GM23338 (cell line): ENCODE measurements around the gene MTAP. TPM values are rescaled to one million over a fixed set of nuclear protein-coding genes. Genes with fewer than 3 reads are reported as not detected.

Experiments used
- ATAC-seq: fragments of 200-7000 bp; cut with Tn5 transposase; 3 replicates; pipeline ENCODE4 v1.9.1; 2020
- DNase-seq: peaks from one replicate; pipeline ENCODE4 v3.0.0-alpha.2; 2015; ENCODE audit warnings: low spot score
- H2AFZ ChIP-seq: fragments of 200-600 bp; sonication (generic); 2 replicates; pipeline ENCODE4 v1.8.0; 2016; ENCODE audit warnings: antibody characterized with exemption, mild to moderate bottlenecking, moderate library complexity
- H3F3A ChIP-seq: fragments of 200-600 bp; sonication (generic); replicated peaks from 2 replicates; pipeline ENCODE4 v1.8.0; 2017; ENCODE audit warnings: antibody characterized with exemption, mixed run types, low read depth
- H3K27ac ChIP-seq: fragments of 200-600 bp; sonication (generic); 2 replicates; pipeline ENCODE4 v1.6.1; 2016; ENCODE audit warnings: low read depth
- H3K27me3 ChIP-seq: fragments of 200-600 bp; sonication (generic); 2 replicates; pipeline ENCODE4 v1.8.0; 2016; ENCODE audit warnings: mild to moderate bottlenecking, mixed run types, moderate library complexity; ENCODE audit not compliant: insufficient read depth
- H3K36me3 ChIP-seq: fragments of 200-600 bp; sonication (generic); 2 replicates; pipeline ENCODE4 v1.8.0; 2016; ENCODE audit warnings: mild to moderate bottlenecking; ENCODE audit not compliant: insufficient read depth
- H3K4me1 ChIP-seq: fragments of 200-600 bp; sonication (generic); 2 replicates; pipeline ENCODE4 v1.8.0; 2016; ENCODE audit warnings: mild to moderate bottlenecking, moderate library complexity; ENCODE audit not compliant: insufficient read depth
- H3K4me2 ChIP-seq: fragments of 200-600 bp; sonication (generic); 2 replicates; pipeline ENCODE4 v1.7.1; 2017; ENCODE audit warnings: mixed run types
- H3K4me3 ChIP-seq: fragments of 200-600 bp; sonication (generic); 2 replicates; pipeline ENCODE4 v1.6.1; 2016; ENCODE audit warnings: mixed run types
- H3K79me2 ChIP-seq: fragments of 200-600 bp; sonication (generic); replicated peaks from 2 replicates; pipeline ENCODE4 v1.8.0; 2017; ENCODE audit warnings: mild to moderate bottlenecking; ENCODE audit not compliant: insufficient read depth
- H3K9me2 ChIP-seq: fragments of 200-600 bp; sonication (generic); 2 replicates; pipeline ENCODE4 v1.8.0; 2017; ENCODE audit not compliant: insufficient read depth
- H4K20me1 ChIP-seq: fragments of 200-600 bp; sonication (generic); replicated peaks from 2 replicates; pipeline ENCODE4 v1.8.0; 2017; ENCODE audit warnings: mild to moderate bottlenecking; ENCODE audit not compliant: insufficient read depth
- H3K27ac Mint-ChIP-seq: 2 replicates; pipeline ENCODE4 v1.8.0; 2020; ENCODE audit warnings: inconsistent platforms, mild to moderate bottlenecking, moderate library complexity, mixed read lengths
- H3K27me3 Mint-ChIP-seq: 3 replicates; pipeline ENCODE4 v1.8.0; 2022; ENCODE audit warnings: low read depth, mild to moderate bottlenecking, moderate library complexity, mixed read lengths, inconsistent platforms; ENCODE audit not compliant: insufficient read depth, poor library complexity
- H3K36me3 Mint-ChIP-seq: 3 replicates; pipeline ENCODE4 v1.8.0; 2021; ENCODE audit warnings: low read depth, mild to moderate bottlenecking, inconsistent platforms, moderate library complexity, mixed read lengths
- H3K4me1 Mint-ChIP-seq: 3 replicates; pipeline ENCODE4 v1.8.0; 2020; ENCODE audit warnings: mild to moderate bottlenecking, inconsistent platforms, mixed read lengths
- H3K4me3 Mint-ChIP-seq: 3 replicates; pipeline ENCODE4 v1.8.0; 2021; ENCODE audit warnings: moderate library complexity, mild to moderate bottlenecking, inconsistent platforms, mixed read lengths
- H3K9me3 Mint-ChIP-seq: 3 replicates; pipeline ENCODE4 v1.8.0; 2020; ENCODE audit warnings: moderate library complexity, mild to moderate bottlenecking, inconsistent platforms, mixed read lengths
- CREB1 ChIP-seq: fragments of 250-450 bp; sonication (Bioruptor Pico); IDR thresholded peaks from 2 replicates; pipeline ENCODE4 v1.5.0; 2020; ENCODE audit warnings: low read depth, mild to moderate bottlenecking, moderate library complexity
- ETS1 ChIP-seq: IDR thresholded peaks from 2 replicates; pipeline ENCODE4 v1.6.1; 2016; ENCODE audit warnings: antibody characterized with exemption
- EZH2 ChIP-seq: fragments of 200-600 bp; sonication (generic); IDR thresholded peaks from one replicate; pipeline ENCODE4 v1.8.0; 2017; ENCODE audit warnings: antibody characterized with exemption, mild to moderate bottlenecking, low read depth; ENCODE audit not compliant: unreplicated experiment
- EZH2phosphoT487 ChIP-seq: fragments of 200-600 bp; sonication (generic); IDR thresholded peaks from one replicate; pipeline ENCODE4 v1.8.1; 2018; ENCODE audit warnings: antibody characterized with exemption; ENCODE audit not compliant: unreplicated experiment
- JUNB ChIP-seq: IDR thresholded peaks from one replicate; pipeline ENCODE4 v1.6.1; 2016; ENCODE audit warnings: antibody characterized with exemption; ENCODE audit not compliant: unreplicated experiment
- NANOG ChIP-seq: IDR thresholded peaks from 2 replicates; pipeline ENCODE4 v1.6.1; 2016; ENCODE audit warnings: antibody characterized with exemption, borderline replicate concordance
- POLR2AphosphoS5 ChIP-seq: IDR thresholded peaks from 2 replicates; pipeline ENCODE4 v1.6.1; 2016; ENCODE audit warnings: antibody characterized with exemption, low read depth
- REST ChIP-seq: IDR thresholded peaks from one replicate; pipeline ENCODE4 v1.6.1; 2018; ENCODE audit warnings: antibody characterized with exemption; ENCODE audit not compliant: unreplicated experiment
- STAT1 ChIP-seq: IDR thresholded peaks from one replicate; pipeline ENCODE4 v1.6.1; 2016; ENCODE audit warnings: antibody characterized with exemption; ENCODE audit not compliant: unreplicated experiment
- ZNF114 ChIP-seq: fragments of 250-450 bp; sonication (Bioruptor Pico); IDR thresholded peaks from 2 replicates; pipeline ENCODE4 v1.5.0; 2020; ENCODE audit warnings: mild to moderate bottlenecking, moderate library complexity
- ZNF331 ChIP-seq: fragments of 250-450 bp; sonication (Bioruptor Pico); IDR thresholded peaks from 2 replicates; pipeline ENCODE4 v1.5.0; 2020; ENCODE audit warnings: low read depth, mild to moderate bottlenecking, moderate library complexity
- polyA plus RNA-seq: library from polyadenylated mRNA; unstranded; fragments of >200 nt; fragmentation: Nextera tagmentation; extraction: Ambion mirVana; gene quantifications from 2 replicates; pipeline ENCODE4 v1.2.1, GENCODE V29; 2016
- total RNA-seq: library from RNA; depleted of rRNA; stranded (reverse); fragments of >200 nt; shearing (Covaris generic); gene quantifications from 2 replicates; pipeline ENCODE4 v1.2.3, GENCODE V29; 2014
- TF ChIP-seq, protein P1 (sequence below): fragments of 250-450 bp; sonication (Bioruptor Pico); IDR thresholded peaks from 2 replicates; pipeline ENCODE4 v1.5.0; 2020; ENCODE audit warnings: mild to moderate bottlenecking, moderate library complexity
- TF ChIP-seq, protein P2 (sequence below), 2 experiments: fragments of 200-600 bp in 1 of 2; sonication (generic) in 1 of 2; conservative IDR thresholded peaks; 2 replicates each; pipeline versions ENCODE4 v1.5.1 to v1.6.1; 2016 to 2017; ENCODE audit warnings: antibody characterized with exemption in 2 of 2, low read depth in 2 of 2, mild to moderate bottlenecking in 2 of 2, moderate library complexity in 1 of 2

Gene MTAP
- total and polyA plus RNA-seq, 2 experiments from 2014 or later, result 61.8 to 70.0 TPM

DNA sequence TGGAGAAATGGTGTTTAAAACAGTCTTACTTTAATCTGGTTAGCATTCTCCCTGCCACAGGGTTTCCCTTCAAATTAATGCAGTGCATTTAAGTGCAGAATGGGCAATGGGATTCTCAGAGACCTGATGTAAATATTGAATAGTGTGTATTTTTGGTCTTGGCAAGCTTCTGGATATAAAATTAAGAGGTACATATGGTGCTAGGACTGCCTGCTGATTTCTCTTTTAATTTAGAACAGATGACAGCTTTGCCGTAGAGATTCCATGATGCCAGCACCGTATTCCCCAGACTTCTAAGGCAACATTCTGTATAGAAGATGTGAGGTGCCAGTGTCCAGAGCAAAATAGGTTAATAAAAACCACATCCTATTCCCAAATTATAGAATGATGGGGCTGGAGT is 1.9 kb downstream of the MTAP start:
- H3K79me2 ChIP-seq, result peaks cover 65% of the 10 kb centered on the region

More for the DNA sequence above, 1.9 kb downstream of the MTAP start:
- Histone ChIP-seq H3K27ac (no peak overlapping the region), H3K4me1 (peaks cover 21% of the 10 kb centered on the region), H3K36me3 (peaks cover 14% of the 10 kb centered on the region), H3K4me2 (peak overlapping the region; percentile 98), H4K20me1 (peaks cover 43% of the 10 kb centered on the region), H2AFZ (no peak overlapping the region), H3K4me3 (peak overlapping the region; percentile 94), H3K9me2 (no peaks in the 10 kb centered on the region), H3F3A (0 out of 2 replicates have a peak, but pooled peaks cover 4% of the 10 kb centered on the region), H3K27me3 (peaks cover 18% of the 10 kb centered on the region)
- TF ChIP-seq, protein P1, sequence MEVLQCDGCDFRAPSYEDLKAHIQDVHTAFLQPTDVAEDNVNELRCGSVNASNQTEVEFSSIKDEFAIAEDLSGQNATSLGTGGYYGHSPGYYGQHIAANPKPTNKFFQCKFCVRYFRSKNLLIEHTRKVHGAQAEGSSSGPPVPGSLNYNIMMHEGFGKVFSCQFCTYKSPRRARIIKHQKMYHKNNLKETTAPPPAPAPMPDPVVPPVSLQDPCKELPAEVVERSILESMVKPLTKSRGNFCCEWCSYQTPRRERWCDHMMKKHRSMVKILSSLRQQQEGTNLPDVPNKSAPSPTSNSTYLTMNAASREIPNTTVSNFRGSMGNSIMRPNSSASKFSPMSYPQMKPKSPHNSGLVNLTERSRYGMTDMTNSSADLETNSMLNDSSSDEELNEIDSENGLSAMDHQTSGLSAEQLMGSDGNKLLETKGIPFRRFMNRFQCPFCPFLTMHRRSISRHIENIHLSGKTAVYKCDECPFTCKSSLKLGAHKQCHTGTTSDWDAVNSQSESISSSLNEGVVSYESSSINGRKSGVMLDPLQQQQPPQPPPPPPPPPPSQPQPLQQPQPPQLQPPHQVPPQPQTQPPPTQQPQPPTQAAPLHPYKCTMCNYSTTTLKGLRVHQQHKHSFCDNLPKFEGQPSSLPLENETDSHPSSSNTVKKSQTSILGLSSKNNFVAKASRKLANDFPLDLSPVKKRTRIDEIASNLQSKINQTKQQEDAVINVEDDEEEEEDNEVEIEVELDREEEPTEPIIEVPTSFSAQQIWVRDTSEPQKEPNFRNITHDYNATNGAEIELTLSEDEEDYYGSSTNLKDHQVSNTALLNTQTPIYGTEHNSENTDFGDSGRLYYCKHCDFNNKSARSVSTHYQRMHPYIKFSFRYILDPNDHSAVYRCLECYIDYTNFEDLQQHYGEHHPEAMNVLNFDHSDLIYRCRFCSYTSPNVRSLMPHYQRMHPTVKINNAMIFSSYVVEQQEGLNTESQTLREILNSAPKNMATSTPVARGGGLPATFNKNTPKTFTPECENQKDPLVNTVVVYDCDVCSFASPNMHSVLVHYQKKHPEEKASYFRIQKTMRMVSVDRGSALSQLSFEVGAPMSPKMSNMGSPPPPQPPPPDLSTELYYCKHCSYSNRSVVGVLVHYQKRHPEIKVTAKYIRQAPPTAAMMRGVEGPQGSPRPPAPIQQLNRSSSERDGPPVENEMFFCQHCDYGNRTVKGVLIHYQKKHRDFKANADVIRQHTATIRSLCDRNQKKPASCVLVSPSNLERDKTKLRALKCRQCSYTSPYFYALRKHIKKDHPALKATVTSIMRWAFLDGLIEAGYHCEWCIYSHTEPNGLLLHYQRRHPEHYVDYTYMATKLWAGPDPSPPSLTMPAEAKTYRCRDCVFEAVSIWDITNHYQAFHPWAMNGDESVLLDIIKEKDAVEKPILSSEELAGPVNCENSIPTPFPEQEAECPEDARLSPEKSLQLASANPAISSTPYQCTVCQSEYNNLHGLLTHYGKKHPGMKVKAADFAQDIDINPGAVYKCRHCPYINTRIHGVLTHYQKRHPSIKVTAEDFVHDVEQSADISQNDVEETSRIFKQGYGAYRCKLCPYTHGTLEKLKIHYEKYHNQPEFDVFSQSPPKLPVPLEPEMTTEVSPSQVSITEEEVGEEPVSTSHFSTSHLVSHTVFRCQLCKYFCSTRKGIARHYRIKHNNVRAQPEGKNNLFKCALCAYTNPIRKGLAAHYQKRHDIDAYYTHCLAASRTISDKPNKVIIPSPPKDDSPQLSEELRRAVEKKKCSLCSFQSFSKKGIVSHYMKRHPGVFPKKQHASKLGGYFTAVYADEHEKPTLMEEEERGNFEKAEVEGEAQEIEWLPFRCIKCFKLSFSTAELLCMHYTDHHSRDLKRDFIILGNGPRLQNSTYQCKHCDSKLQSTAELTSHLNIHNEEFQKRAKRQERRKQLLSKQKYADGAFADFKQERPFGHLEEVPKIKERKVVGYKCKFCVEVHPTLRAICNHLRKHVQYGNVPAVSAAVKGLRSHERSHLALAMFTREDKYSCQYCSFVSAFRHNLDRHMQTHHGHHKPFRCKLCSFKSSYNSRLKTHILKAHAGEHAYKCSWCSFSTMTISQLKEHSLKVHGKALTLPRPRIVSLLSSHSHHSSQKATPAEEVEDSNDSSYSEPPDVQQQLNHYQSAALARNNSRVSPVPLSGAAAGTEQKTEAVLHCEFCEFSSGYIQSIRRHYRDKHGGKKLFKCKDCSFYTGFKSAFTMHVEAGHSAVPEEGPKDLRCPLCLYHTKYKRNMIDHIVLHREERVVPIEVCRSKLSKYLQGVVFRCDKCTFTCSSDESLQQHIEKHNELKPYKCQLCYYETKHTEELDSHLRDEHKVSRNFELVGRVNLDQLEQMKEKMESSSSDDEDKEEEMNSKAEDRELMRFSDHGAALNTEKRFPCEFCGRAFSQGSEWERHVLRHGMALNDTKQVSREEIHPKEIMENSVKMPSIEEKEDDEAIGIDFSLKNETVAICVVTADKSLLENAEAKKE (CRISPR knock-in tag), result no peak
- TF ChIP-seq POLR2AphosphoS5, result no peak
- TF ChIP-seq CREB1 (CRISPR knock-in tag), result no peak
- TF ChIP-seq JUNB, result no peak
- no peak for TF ChIP-seq STAT1
- TF ChIP-seq ZNF331, result no peak
- no peak for TF ChIP-seq ETS1
- TF ChIP-seq REST, result no peak
- no peak for TF ChIP-seq NANOG
- TF ChIP-seq EZH2, result no peak
- no peak for TF ChIP-seq EZH2phosphoT487
- TF ChIP-seq, protein P2, sequence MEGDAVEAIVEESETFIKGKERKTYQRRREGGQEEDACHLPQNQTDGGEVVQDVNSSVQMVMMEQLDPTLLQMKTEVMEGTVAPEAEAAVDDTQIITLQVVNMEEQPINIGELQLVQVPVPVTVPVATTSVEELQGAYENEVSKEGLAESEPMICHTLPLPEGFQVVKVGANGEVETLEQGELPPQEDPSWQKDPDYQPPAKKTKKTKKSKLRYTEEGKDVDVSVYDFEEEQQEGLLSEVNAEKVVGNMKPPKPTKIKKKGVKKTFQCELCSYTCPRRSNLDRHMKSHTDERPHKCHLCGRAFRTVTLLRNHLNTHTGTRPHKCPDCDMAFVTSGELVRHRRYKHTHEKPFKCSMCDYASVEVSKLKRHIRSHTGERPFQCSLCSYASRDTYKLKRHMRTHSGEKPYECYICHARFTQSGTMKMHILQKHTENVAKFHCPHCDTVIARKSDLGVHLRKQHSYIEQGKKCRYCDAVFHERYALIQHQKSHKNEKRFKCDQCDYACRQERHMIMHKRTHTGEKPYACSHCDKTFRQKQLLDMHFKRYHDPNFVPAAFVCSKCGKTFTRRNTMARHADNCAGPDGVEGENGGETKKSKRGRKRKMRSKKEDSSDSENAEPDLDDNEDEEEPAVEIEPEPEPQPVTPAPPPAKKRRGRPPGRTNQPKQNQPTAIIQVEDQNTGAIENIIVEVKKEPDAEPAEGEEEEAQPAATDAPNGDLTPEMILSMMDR (conservative IDR thresholded peaks at IDR 0.05; ENCODE audit: low read depth in 2 of 2), result no peak
- no peak for TF ChIP-seq ZNF114 (CRISPR knock-in tag)
- H3K4me1 Mint-ChIP-seq, result peaks cover 32% of the 10 kb centered on the region
- peak overlapping the region; percentile 100 for H3K4me3 Mint-ChIP-seq
- no peak overlapping the region for H3K27ac Mint-ChIP-seq
- DNase-seq, result no peak
- peaks cover 57% of the 10 kb centered on the region for H3K36me3 Mint-ChIP-seq
- no peaks in the 10 kb centered on the region; the same call in 2 of the 3 replicates for H3K9me3 Mint-ChIP-seq
- H3K27me3 Mint-ChIP-seq, result peaks cover 23% of the 10 kb centered on the region
- no peak for ATAC-seq
